Activated naive CD8-positive, alpha-beta T cell treated with anti-CD3 and anti-CD28 coated beads, Interleukin-2, amount 50 U/mL, for 24 hours (primary cell): ENCODE data around the gene ARFGEF2.
A peak's percentile ranks its signal among the peaks of the same experiment; 100 is the strongest.
"Not testable (repeated sequence)": the region's sequence is repeated elsewhere in the genome, so short reads cannot be mapped to it uniquely, and the experiment has no call there.

Experiments used
- ATAC-seq: fragments of 150-1000 bp; cut with Tn5 transposase; one replicate; pipeline ENCODE4 v1.10.0; 2021
- DNase-seq: peaks from one replicate; pipeline ENCODE4 v3.0.0; 2021
- H3K27ac Mint-ChIP-seq: one replicate; pipeline ENCODE4 v1.8.0; 2021; ENCODE audit warnings: mild to moderate bottlenecking, mixed read lengths
- H3K27me3 Mint-ChIP-seq: one replicate; pipeline ENCODE4 v1.8.0; 2021; ENCODE audit warnings: mixed read lengths
- H3K36me3 Mint-ChIP-seq: one replicate; pipeline ENCODE4 v1.8.0; 2021; ENCODE audit warnings: low read depth, mixed read lengths
- H3K4me1 Mint-ChIP-seq: one replicate; pipeline ENCODE4 v1.8.0; 2021; ENCODE audit warnings: mixed read lengths
- H3K4me3 Mint-ChIP-seq: one replicate; pipeline ENCODE4 v1.8.0; 2021; ENCODE audit warnings: mild to moderate bottlenecking, moderate library complexity, mixed read lengths
- H3K9me3 Mint-ChIP-seq: one replicate; pipeline ENCODE4 v1.8.0; 2021; ENCODE audit warnings: mixed read lengths

Gene ARFGEF2

DNA sequence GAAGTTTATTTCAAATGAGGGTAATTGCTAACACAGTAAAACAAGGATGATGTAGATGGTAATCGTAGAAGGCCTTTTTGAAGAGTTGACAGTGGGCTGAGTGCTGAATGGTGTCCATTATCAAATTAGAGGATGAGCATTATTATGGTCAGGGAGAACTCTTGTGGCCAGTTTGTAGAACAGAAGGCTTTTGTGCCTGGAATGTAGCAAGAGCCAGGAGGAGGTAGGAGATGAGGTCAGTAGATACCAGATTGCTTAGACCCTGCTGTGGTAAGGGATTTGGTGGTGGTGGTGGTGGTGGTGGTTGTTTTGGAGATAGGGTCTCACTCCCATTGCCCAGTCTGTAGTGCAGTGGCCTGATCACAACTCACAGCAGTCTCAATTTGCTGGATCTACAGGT lies 130.8 kb downstream of the ARFGEF2 start:
- peaks cover 65% of the 10 kb centered on the region for H3K4me1 Mint-ChIP-seq
- no peaks in the 10 kb centered on the region for H3K9me3 Mint-ChIP-seq
- DNase-seq (no peak), ATAC-seq (no peak)
- H3K36me3 Mint-ChIP-seq, result peaks cover 60% of the 10 kb centered on the region
- no peak overlapping the region for H3K27ac Mint-ChIP-seq
- H3K4me3 Mint-ChIP-seq, result peak overlapping the region; percentile 1
- no peaks in the 10 kb centered on the region for H3K27me3 Mint-ChIP-seq

DNA sequence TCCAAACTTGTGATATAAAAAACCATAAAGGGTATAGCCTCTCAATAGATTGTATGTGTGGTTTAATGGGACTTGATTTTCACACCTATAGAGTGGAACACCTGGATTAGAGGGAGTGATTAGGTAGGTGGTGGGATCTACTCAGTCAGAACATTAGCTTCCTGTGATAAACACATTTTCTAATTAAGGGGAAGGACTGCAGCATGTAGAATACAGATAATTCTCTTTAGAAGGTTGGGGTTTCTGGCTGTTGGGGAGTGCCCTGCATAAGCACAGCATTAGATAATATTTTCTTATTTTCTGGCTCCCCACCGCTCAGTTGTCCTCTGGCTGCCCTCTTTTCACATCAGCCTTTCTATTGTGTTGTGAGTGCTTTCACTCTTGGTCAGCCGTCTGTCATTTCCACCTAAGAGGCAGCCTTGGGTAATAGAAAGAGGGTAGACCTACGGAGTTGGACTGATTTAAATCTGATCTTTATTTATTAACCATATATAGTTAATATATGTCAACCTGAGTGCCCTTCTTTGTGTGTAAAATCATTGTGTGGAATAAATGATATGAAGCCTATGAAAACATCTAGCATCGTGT lies 132.6 kb downstream of the ARFGEF2 start:
- peaks cover 52% of the 10 kb centered on the region for H3K36me3 Mint-ChIP-seq
- ATAC-seq (no peak), DNase-seq (no peak)
- H3K4me3 Mint-ChIP-seq, result no peak overlapping the region
- no peak overlapping the region for H3K27ac Mint-ChIP-seq
- peaks cover 50% of the 10 kb centered on the region for H3K4me1 Mint-ChIP-seq
- no peaks in the 10 kb centered on the region for H3K9me3 Mint-ChIP-seq
- H3K27me3 Mint-ChIP-seq, result no peaks in the 10 kb centered on the region

- Mint-ChIP-seq H3K36me3 (peaks cover 58% of the 10 kb centered on the region), H3K27ac (no peak overlapping the region), H3K4me1 (peaks cover 3% of the 10 kb centered on the region), H3K27me3 (no peaks in the 10 kb centered on the region), H3K4me3 (no peak overlapping the region), H3K9me3 (no peaks in the 10 kb centered on the region)
- DNase-seq (no peak), ATAC-seq (no peak)
Measured at GRCh38 chr20:49063279-49063678, 141.8 kb downstream of the ARFGEF2 start.

GRCh38 chr20:49074521-49074920 lies 153.0 kb downstream of the ARFGEF2 start:
- Mint-ChIP-seq H3K27ac (no peak overlapping the region), H3K4me3 (no peak overlapping the region)

GRCh38 chr20:49078310-49078709 lies 156.8 kb downstream of the ARFGEF2 start:
- H3K9me3 Mint-ChIP-seq, result no peaks in the 10 kb centered on the region
- ATAC-seq (no peak), DNase-seq (no peak)
- no peaks in the 10 kb centered on the region for H3K27me3 Mint-ChIP-seq
- H3K4me1 Mint-ChIP-seq, result no peaks in the 10 kb centered on the region
- peaks cover 54% of the 10 kb centered on the region for H3K36me3 Mint-ChIP-seq
- no peak overlapping the region for H3K27ac Mint-ChIP-seq
- no peak overlapping the region for H3K4me3 Mint-ChIP-seq

More at GRCh38 chr20:49074521-49074920, 153.0 kb downstream of the ARFGEF2 start:
- no peaks in the 10 kb centered on the region for H3K27me3 Mint-ChIP-seq
- ATAC-seq, result no peak
- DNase-seq, result no peak
- H3K36me3 Mint-ChIP-seq, result peaks cover 54% of the 10 kb centered on the region
- H3K9me3 Mint-ChIP-seq, result no peaks in the 10 kb centered on the region
- no peaks in the 10 kb centered on the region for H3K4me1 Mint-ChIP-seq

DNA sequence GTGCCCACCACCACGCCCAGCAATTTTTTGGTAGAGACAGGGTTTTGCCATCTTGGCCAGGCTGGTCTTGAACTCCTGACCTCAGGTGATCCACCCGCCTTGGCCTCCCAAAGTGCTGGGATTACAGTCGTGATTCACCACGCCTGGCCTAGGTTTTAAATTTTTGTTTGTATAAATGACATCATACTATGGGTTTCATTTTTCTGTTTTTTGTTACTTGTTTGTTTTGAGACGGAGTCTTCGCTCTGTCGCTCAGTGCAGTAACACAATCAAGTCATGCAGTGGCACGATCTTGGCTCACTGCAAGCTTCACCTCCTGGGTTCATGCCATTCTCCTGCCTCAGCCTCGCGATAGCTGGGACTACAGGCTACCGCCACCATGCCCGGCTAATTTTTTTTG lies 160.8 kb downstream of the ARFGEF2 start:
- not testable (repeated sequence) for H3K27ac Mint-ChIP-seq, H3K9me3 Mint-ChIP-seq, DNase-seq, ATAC-seq, H3K4me1 Mint-ChIP-seq, H3K27me3 Mint-ChIP-seq, H3K4me3 Mint-ChIP-seq
- H3K36me3 Mint-ChIP-seq, result peaks cover 63% of the 10 kb centered on the region
